GM12892 (cell line): ENCODE results near the gene OR6C74.

Experiments
- POLR2A ChIP-seq: IDR thresholded peaks from 2 replicates; pipeline ENCODE4 v1.6.1; 2011; ENCODE audit warnings: low read depth, low read length, control low read depth
- POLR2AphosphoS5 ChIP-seq: IDR thresholded peaks from 2 replicates; pipeline ENCODE4 v1.6.1; 2011; ENCODE audit warnings: low read depth, low read length, control low read depth

DNA sequence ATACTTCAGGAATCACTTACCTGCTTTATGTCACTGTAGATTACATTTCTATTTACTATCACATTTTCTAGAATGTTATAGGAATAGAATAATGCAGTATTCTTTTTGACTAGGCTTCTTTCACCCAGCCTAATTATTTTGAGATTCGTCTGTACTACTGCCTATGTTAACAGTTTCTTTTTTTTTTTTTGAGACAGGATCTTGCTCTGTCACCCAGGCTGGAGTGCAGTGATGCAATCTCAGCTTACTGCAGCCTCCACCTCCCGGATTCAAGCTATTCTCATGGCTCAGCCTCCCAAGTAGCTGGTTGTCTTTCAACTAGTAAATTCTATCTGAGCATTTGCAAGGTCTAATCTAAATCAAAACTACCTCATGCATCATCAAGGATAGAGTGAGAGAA is 45.6 kb downstream of the OR6C74 start:
- TF ChIP-seq POLR2AphosphoS5 (no peak), POLR2A (no peak)
